IMR-90 (cell line): Measurements from ENCODE around the gene NLGN1. TPM values are rescaled to one million over a fixed set of nuclear protein-coding genes. Genes with fewer than 3 reads are reported as not detected.

Experiments
- ATAC-seq: fragments of 200-7000 bp; cut with Tn5 transposase; 2 replicates; pipeline ENCODE4 v1.9.1; 2020; ENCODE audit warnings: low read depth, mild to moderate bottlenecking, moderate library complexity
- BruUV-seq: library from RNA; stranded (reverse); fragments of 400-500 nt; replicated peaks from 2 replicates; lab custom pipeline; 2021; lab: Mats Ljungman, UMichigan
- CTCF ChIA-PET: fragments of 300-600 bp; formaldehyde crosslinking; extraction: SDS; loops from one replicate; lab custom pipeline; 2021; ENCODE audit warnings: antibody characterized with exemption; lab: Yijun Ruan, JAX
- POLR2A ChIA-PET: fragments of 300-600 bp; sonication (Branson Sonifier 250); formaldehyde crosslinking; loops from one replicate; lab custom pipeline; 2022; ENCODE audit warnings: antibody characterized with exemption; ENCODE audit not compliant: unreplicated experiment; lab: Charles Lee
- DNase-seq: peaks from one replicate; pipeline ENCODE4 v3.0.0; 2013
- H2AFZ ChIP-seq: replicated peaks from 2 replicates; pipeline ENCODE3; 2013; ENCODE audit warnings: low read length, mild to moderate bottlenecking; ENCODE audit not compliant: poor library complexity
- H2AK5ac ChIP-seq: 2 replicates; pipeline ENCODE4 v1.6.1; 2013; ENCODE audit warnings: low read depth, low read length, inconsistent platforms
- H2AK9ac ChIP-seq: replicated peaks from 2 replicates; pipeline ENCODE3; 2013; ENCODE audit warnings: mild to moderate bottlenecking, low read depth, low read length, moderate library complexity; ENCODE audit not compliant: poor library complexity
- H2BK120ac ChIP-seq: 2 replicates; pipeline ENCODE4 v1.6.1; 2013; ENCODE audit warnings: low read depth, low read length, inconsistent platforms
- H2BK15ac ChIP-seq: 3 replicates; pipeline ENCODE4 v1.6.1; 2013; ENCODE audit warnings: low read depth, low read length, inconsistent platforms
- H2BK20ac ChIP-seq: 2 replicates; pipeline ENCODE4 v1.6.1; 2013; ENCODE audit warnings: low read depth, mild to moderate bottlenecking, inconsistent platforms, low read length, moderate library complexity
- H2BK5ac ChIP-seq: 2 replicates; pipeline ENCODE4 v1.6.1; 2013; ENCODE audit warnings: mild to moderate bottlenecking, low read depth, low read length, inconsistent platforms; ENCODE audit not compliant: poor library complexity, severe bottlenecking
- H3K14ac ChIP-seq: replicated peaks from 2 replicates; pipeline ENCODE4 v1.6.1; 2013; ENCODE audit warnings: low read depth, low read length, inconsistent platforms
- H3K18ac ChIP-seq: 2 replicates; pipeline ENCODE4 v1.6.1; 2013; ENCODE audit warnings: low read depth, low read length, control low read depth
- H3K23ac ChIP-seq: 2 replicates; pipeline ENCODE4 v1.6.1; 2013; ENCODE audit warnings: low read depth, low read length, inconsistent platforms
- H3K27ac ChIP-seq: 2 replicates; pipeline ENCODE4 v1.5.1; 2013; ENCODE audit warnings: mild to moderate bottlenecking, control low read depth, low read length; ENCODE audit not compliant: insufficient read depth
- H3K27me3 ChIP-seq: 2 replicates; pipeline ENCODE4 v1.6.1; 2013; ENCODE audit warnings: low read length; ENCODE audit not compliant: control insufficient read depth, insufficient read depth
- H3K36me3 ChIP-seq: 2 replicates; pipeline ENCODE4 v1.6.1; 2013; ENCODE audit warnings: low read length, mixed read lengths; ENCODE audit not compliant: control insufficient read depth, insufficient read depth
- H3K4ac ChIP-seq: 2 replicates; pipeline ENCODE4 v1.6.1; 2013; ENCODE audit warnings: low read depth, low read length, inconsistent platforms
- H3K4me1 ChIP-seq: 2 replicates; pipeline ENCODE4 v1.6.1; 2013; ENCODE audit warnings: low read length, mixed read lengths; ENCODE audit not compliant: control insufficient read depth, insufficient read depth
- H3K4me2 ChIP-seq: 2 replicates; pipeline ENCODE4 v1.6.1; 2013; ENCODE audit warnings: low read depth, mild to moderate bottlenecking, control low read depth, low read length, moderate library complexity
- H3K4me3 ChIP-seq: 2 replicates; pipeline ENCODE4 v1.5.1; 2013; ENCODE audit warnings: low read depth, mild to moderate bottlenecking, control low read depth, low read length, moderate library complexity; ENCODE audit not compliant: insufficient read depth
- H3K56ac ChIP-seq: 2 replicates; pipeline ENCODE4 v1.6.1; 2013; ENCODE audit warnings: low read length, inconsistent platforms; ENCODE audit not compliant: insufficient read depth; ENCODE audit errors: extremely low read depth
- H3K79me1 ChIP-seq, 2 experiments: 2 replicates each; pipeline ENCODE4 v1.6.1; 2013; ENCODE audit warnings: low read length in 2 of 2, inconsistent platforms in 1 of 2, low read depth in 1 of 2
- H3K9ac ChIP-seq: 2 replicates; pipeline ENCODE4 v1.6.1; 2013; ENCODE audit warnings: low read depth, low read length, control low read depth
- H3K9me1 ChIP-seq: 2 replicates; pipeline ENCODE4 v1.6.1; 2013; ENCODE audit warnings: low read length, inconsistent platforms; ENCODE audit not compliant: insufficient read depth
- H3K9me3 ChIP-seq: 2 replicates; pipeline ENCODE4 v1.6.1; 2013; ENCODE audit warnings: low read length; ENCODE audit not compliant: control insufficient read depth, insufficient read depth
- H4K20me1 ChIP-seq: 2 replicates; pipeline ENCODE4 v1.6.1; 2013; ENCODE audit warnings: low read length, inconsistent platforms; ENCODE audit not compliant: insufficient read depth
- H4K5ac ChIP-seq: 2 replicates; pipeline ENCODE4 v1.6.1; 2013; ENCODE audit warnings: mild to moderate bottlenecking, low read depth, low read length, control low read depth
- H4K8ac ChIP-seq, 2 experiments: 2 replicates each; pipeline ENCODE4 v1.6.1; 2013; ENCODE audit warnings: low read depth in 2 of 2, low read length in 2 of 2, control low read depth in 1 of 2, inconsistent platforms in 1 of 2
- H4K91ac ChIP-seq: 2 replicates; pipeline ENCODE4 v1.6.1; 2013; ENCODE audit warnings: low read depth, low read length, inconsistent platforms; ENCODE audit not compliant: insufficient read depth
- SMC3 ChIP-seq: fragments of 150-350 bp; IDR thresholded peaks from 2 replicates; pipeline ENCODE4 v1.6.1; 2016; ENCODE audit warnings: low read depth, mild to moderate bottlenecking, antibody characterized with exemption, low read length, moderate library complexity
- WGBS, 2 experiments: methylation state at CpG; one replicate each; pipeline versions ENCODE4 v1.1.5 to v1.1.7; 2013; ENCODE audit warnings: missing lambda C conversion rate in 2 of 2; ENCODE audit not compliant: insufficient read length in 1 of 2; ENCODE audit errors: extremely low coverage in 2 of 2; 5-methylcytosine and 5-hydroxymethylcytosine counted together
- dilution Hi-C: fragments of 300-500 bp; cut with HindIII; formaldehyde crosslinking; loops from one replicate; pipeline ENCODE4 v1.14.3; 2018; ENCODE audit warnings: low sequenced_read_pairs; ENCODE audit not compliant: unreplicated experiment
- in situ Hi-C: fragments of 300-500 bp; cut with MboI; formaldehyde crosslinking; loops from 3 replicates; pipeline ENCODE4 v1.14.3; 2019; ENCODE audit warnings: low sequenced_read_pairs, inconsistent platforms, mixed read lengths
- intact Hi-C: fragments of 100-400 bp; cut with micrococcal nuclease; formaldehyde crosslinking; loops from 2 replicates; pipeline ENCODE4 v1.10.0; 2022
- polyA plus RNA-seq, 3 experiments: library from polyadenylated mRNA; depleted of rRNA; stranded (reverse); fragments of >200 nt; gene quantifications; 2 replicates each; pipeline ENCODE4 v1.2.3, GENCODE V29; 2012; ENCODE audit warnings: low replicate concordance in 1 of 3
- total RNA-seq: library from RNA; depleted of rRNA; stranded (reverse); fragments of >200 nt; gene quantifications from 2 replicates; pipeline ENCODE4 v1.2.3, GENCODE V29; 2012

Gene NLGN1
- total and polyA plus RNA-seq, 2 of the 4 experiments (the other 2 are of a cell fraction), result 1.8 to 12.5 TPM

DNA sequence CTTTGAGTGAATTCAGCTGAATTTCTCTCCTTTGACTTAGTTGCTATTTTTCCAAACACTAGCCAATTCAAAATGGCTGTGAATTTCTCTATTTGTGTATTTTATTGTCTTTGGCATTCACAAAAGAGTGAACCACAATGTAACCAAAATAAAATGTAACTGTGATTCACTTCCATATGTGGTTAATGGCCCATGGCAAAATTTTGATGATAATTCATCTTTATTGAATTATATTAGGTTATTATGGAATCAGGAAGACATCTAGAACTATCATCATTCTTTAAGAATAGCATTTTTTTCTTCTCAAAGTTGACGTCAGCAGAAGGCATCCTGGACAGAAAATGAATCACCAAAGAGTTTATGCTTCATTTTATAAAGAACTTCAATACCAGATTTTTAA is 756.3 kb downstream of the NLGN1 start:
- dilution Hi-C loops (no loop called here), intact Hi-C loops (no loop called here), in situ Hi-C loops (no loop called here)
- H2AFZ ChIP-seq, result no peak overlapping the region
- ATAC-seq (no peak), DNase-seq (peak; percentile 21)
- no peak for TF ChIP-seq SMC3
- POLR2A ChIA-PET, result no interaction called here
- H2BK120ac ChIP-seq, result no peak overlapping the region
- no TSS peak for BruUV-seq
- no peak overlapping the region for H3K9ac ChIP-seq
- no peak overlapping the region for H3K14ac ChIP-seq
- no peak overlapping the region for H3K18ac ChIP-seq
- H3K27ac ChIP-seq, result no peak overlapping the region
- H3K4me3 ChIP-seq, result no peak overlapping the region
- H2AK5ac ChIP-seq, result no peak overlapping the region
- no peaks in the 10 kb centered on the region for H3K27me3 ChIP-seq
- H4K8ac ChIP-seq, result no peak overlapping the region
- no peak overlapping the region for H2BK20ac ChIP-seq
- H3K9me3 ChIP-seq, result no peaks in the 10 kb centered on the region
- CTCF ChIA-PET, result interaction anchor here (0.6 kb wide), 1 partner anchor 1658 kb away, joined by 3 read pairs; no protein-coding TSS in a partner anchor
- H3K4ac ChIP-seq, result no peak overlapping the region
- no CpG with 5 or more reads among the region's 1 CpG for WGBS, 2 experiments
- H3K23ac ChIP-seq, result no peak overlapping the region
- no peak overlapping the region for H4K5ac ChIP-seq
- H4K20me1 ChIP-seq, result no peaks in the 10 kb centered on the region
- H4K91ac ChIP-seq, result no peak overlapping the region
- H2AK9ac ChIP-seq, result no peak overlapping the region
- no peaks in the 10 kb centered on the region for H3K79me1 ChIP-seq
- H3K4me2 ChIP-seq, result no peak overlapping the region
- H3K9me1 ChIP-seq, result no peaks in the 10 kb centered on the region
- H3K4me1 ChIP-seq, result peaks cover 2% of the 10 kb centered on the region; the same call in 1 of the 2 replicates
- H2BK15ac ChIP-seq, result no peak overlapping the region
- H3K36me3 ChIP-seq, result no peaks in the 10 kb centered on the region
- H3K56ac ChIP-seq, result no peak overlapping the region
- H2BK5ac ChIP-seq, result no peak overlapping the region
